GM19468 (cell line): ENCODE measurements around the gene BTG3.

Experiments used
- ATAC-seq: cut with Tn5 transposase; IDR thresholded peaks from one replicate; pipeline ENCODE4 v1.9.1; 2021; ENCODE audit warnings: mild to moderate bottlenecking, moderate library complexity, moderate number of reproducible peaks; ENCODE audit not compliant: unreplicated experiment; ENCODE audit errors: extremely low read depth

Gene BTG3

GRCh38 chr21:17597680-17598079 is 15.0 kb downstream of the BTG3 start:
- ATAC-seq = no peak

GRCh38 chr21:17590430-17590829 is 22.3 kb downstream of the BTG3 start:
- ATAC-seq = no peak

DNA sequence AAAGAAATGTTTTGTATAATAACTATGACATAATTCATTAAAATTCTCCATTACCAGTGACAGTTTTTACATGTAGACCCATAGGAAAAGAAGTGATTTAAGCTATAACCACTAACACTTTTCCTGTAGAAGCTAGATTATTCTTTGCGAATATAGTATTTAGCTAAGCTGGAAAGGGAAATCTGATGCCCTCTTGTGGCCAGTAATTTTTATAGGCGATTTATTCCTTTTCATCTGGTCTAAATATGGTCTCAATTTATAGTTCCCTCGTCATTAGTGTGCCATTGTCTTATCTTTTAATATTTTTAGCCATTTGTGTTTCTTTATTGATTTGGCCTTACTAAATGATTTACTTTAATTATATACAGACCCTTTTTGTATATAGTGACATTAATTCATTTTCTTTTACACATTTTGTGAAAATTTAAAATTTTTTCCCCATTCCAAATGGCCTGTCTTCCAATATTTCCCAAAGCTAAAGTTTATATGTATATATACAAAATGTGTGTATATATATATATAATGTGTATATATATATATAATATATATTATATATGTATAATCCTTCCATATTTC is 26.7 kb downstream of the BTG3 start:
- no peak for ATAC-seq

GRCh38 chr21:17583898-17584297 is 28.8 kb downstream of the BTG3 start:
- no peak for ATAC-seq

DNA sequence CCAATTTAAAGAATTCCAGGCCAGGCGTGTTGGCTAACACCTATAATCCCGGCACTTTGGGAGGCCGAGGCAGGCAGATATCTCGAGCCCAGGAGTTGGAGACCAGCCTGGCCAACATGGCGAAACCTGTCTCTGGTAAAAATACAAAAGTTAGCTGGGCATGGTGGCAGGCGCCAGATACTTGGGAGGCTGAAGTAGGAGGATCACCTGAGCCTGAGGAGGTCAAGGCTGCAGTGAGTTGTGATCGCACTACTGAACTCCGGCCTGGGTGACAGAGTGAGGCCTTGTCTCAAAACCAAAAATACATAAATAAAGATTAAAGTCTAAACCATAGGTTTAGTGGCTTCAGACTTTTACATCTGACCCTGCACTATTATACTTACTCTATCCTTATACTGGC is 32.4 kb downstream of the BTG3 start:
- no peak for ATAC-seq

DNA sequence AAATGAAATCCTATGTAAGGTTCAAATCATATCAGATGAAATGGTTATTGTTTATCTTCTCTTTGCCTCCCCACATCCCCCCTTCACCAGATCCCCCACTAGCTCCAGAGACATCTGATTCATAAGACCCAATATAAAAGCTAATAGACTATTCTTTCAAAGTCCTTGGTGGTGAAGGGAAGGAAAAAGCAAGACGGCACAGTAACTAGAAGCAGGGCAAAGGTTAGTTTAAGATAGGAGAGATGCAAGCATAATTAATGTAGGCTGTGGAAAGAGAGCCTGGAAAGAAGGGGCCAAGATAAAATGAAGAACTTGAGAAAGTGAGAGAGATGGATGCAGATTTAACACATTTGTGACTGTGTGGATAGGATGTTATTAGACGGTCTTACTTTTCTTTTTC is 33.8 kb downstream of the BTG3 start:
- ATAC-seq = no peak

- ATAC-seq = no peak
These were observed 34.5 kb downstream of the BTG3 start for GRCh38 chr21:17578162-17578561.

- ATAC-seq = no peak
These were observed 35.0 kb downstream of the BTG3 start for GRCh38 chr21:17577701-17578100.

DNA sequence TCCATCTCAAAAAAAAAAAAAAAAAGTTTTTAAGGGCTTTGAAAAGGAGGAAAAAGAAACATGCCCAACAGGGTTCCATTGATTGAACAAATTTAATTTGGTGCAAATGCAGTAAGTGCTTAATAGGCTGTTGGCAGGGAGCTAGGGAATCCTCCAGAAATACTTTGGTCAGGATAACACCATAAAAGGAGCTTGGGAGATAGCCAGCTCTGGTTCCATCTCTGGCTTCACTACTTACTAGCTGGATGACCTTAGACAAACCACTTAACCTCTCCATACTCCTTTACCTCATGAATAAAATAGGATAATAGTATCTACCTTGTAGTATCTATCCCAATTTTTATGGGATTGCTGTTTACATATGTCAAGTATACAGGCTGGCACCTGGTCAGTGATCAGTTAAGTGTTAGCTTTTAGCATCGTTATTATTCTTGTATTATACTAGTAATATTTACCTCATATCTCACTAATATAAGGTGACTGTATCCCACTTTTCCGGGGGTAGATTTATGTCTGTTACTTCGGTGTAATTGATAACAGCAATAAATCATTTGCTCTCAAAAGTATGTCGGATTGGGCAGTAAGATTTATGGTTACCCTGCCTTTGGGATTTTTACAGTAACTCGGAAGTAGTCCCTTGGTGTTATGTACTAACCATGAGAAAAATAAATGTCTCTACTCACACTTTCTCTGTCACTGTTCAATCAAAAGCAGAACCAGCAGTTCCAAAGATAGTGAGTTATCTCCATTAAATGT is 36.4 kb downstream of the BTG3 start:
- no peak for ATAC-seq

DNA sequence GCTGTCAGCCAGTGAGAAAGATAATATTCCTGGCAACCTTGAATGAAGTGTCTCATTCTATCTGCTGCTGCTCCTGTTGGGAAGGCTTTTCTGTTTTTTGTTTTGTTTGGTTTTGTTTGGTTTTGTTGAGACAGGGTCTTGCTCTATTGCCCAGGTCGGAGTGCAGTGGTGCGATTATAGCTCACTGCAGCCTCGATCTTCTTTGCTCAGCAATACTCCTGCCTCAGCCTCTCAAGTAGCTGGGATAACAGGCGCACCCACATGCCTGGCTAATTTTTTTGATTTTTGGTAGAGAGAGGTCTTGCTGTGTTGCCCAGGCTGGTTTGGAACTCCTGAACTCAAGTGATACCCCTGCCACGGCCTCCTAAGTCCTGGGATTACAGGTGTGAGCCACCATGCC is 37.6 kb downstream of the BTG3 start:
- ATAC-seq = no peak

DNA sequence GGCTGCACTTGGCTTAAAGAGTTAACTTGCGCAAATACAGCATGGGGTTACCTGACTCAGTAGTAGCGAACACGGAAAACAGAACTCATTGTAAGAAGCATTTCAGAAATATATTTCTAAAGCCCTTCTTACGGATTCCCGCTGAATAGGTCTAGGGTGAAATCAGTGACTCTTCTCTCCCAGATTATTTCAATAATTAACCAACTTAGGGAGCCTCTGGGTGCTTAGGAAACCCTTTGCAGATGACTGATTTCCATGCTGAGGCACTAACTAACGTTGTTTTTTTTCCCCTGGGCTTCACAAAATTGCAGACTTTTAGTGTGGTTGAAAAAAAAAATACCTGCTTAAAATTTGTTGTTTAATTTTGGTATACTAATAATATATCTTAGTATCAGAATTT is 40.3 kb downstream of the BTG3 start:
- ATAC-seq = no peak

- ATAC-seq = no peak
These were observed 41.9 kb downstream of the BTG3 start for GRCh38 chr21:17570786-17571185.

DNA sequence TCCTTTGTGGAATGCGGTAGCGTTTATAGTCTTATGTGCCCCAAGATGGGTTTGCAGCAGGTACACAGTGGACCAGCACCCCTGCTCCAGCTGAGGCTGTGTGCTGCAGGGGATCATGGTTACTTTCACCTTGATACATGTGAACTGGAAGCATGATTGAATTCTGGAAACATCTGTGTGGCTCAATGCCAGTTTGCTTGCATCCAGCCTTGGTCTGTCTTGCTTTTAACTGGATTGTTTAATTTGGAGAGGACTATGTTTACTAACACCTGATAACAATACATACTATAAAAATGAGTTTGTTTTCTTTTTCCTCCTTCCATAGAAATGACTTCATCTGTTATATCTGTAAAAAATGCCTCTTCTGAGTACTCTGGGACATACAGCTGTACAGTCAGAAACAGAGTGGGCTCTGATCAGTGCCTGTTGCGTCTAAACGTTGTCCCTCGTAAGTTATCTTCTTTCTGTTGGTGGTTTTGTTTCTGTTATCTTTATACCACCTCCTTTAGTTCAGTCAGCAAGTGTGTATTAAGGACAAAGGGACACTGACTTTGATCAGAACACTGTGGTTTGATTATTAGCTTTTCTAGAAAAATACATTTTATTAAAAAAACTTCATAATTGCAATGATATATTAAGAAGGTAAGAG is 52.2 kb downstream of the BTG3 start:
- ATAC-seq = no peak

DNA sequence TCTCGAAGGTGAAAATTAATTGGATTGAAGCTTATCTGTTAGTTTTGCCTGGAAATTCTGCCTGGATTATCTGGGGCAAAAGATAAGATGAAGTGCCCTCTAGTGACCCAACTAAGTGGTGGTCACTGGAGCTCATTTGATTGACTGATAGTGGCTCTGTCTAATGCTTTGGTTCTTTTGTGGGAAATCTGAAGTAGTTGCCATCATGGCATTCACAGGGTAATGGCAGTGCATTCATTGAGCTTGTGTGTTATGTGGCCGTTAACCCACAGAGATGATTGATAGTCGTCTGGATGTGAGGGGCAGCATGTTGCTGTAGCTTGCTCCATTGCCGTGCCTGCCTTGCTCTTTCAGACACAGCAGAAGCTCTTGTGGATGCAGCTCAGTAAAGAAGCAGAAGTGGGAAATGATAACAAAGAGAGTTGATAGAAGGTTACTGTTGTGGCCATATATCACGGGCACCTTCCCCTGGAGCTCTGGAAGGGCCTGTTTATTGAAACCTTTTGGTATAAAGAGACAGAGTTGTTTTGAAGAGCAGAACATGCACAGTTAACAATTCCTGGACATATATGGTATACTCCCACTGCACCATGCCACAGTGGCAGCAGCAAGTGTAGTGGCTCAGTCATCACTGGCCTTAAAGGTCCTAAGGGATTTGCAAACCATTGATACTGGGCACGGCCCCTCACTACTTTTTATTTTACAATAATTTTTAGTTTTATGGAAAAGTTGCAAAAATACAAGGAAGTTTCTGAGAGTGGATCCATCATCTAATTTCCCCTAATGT is 57.8 kb downstream of the BTG3 start:
- no peak for ATAC-seq

GRCh38 chr21:17554120-17554519 is 58.6 kb downstream of the BTG3 start:
- ATAC-seq = no peak

DNA sequence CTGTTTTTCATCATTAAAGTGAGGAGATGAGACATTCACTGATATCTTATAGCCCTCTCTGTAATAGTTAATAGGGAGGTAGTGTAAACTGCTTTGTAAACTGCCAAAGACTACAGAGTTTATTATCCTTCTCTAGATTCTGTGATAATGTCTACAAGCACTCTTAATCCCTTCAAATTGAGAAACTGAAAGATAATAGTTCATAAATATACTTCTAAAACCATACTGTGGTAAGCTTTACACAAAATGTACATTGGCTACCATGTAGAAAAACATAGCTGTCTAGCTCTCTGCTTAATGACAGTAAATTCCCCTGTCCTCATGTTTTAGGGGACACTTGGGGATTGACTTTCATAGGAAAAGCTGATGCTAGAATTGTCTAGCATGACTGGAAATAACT is 60.3 kb downstream of the BTG3 start:
- no peak for ATAC-seq

DNA sequence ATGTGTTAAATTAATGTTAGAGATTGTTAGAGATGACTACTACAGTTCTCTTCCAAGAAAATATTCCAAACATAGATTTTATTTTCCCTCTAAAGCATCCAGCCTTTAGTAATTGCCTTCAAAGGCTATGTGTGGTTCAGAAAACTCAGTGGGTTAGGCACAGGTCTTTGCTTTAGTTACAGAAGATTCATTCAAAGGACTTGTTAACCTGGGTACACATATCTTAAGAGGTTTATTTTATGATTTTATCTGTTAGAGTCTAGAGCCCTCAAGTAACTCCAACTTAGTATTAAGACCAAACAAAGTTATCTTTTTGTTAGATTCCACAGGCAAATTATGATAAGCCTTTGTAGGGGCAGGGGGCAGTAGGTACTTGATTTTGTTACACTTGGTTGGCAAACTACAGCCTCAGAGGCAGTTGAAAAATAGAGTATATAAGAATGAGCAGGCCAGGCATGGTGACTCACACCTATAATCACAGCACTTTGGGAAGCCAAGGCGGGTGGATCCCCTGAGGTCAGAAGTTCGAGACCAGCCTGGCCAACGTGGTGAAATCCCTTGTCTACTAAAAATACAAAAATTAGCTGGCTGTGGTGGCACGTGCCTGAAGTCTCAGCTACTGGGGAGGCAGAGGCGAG is 61.9 kb downstream of the BTG3 start:
- ATAC-seq = no peak

GRCh38 chr21:17548262-17548661 is 64.4 kb downstream of the BTG3 start:
- ATAC-seq = no peak

DNA sequence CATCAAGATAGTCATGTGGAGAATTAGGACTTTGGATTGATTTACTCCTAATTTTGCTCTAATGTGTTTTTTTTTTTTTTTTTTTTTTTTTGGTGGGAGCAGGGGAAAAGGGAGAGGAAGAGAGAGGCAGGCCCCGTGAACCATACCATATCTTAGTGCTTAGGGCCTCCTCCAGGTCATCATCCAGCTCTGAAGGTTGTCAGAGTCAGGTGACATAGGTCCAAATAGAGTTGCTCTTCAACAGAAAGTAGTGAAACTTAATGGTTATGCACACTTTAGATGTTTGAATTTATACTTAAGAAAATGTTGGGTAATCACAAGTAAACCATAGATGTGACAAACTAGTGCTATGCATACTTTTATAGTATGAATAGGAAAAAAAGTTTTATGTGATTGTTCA is 67.7 kb downstream of the BTG3 start:
- ATAC-seq = no peak
